Neural progenitor cell (in vitro differentiated cells): ENCODE measurements around the gene IL22RA2. TPM values are rescaled to one million over a fixed set of nuclear protein-coding genes. Genes with fewer than 3 reads are reported as not detected.
"Not testable (repeated sequence)": the region's sequence is repeated elsewhere in the genome, so short reads cannot be mapped to it uniquely, and the experiment has no call there.

Experiments
- DNase-seq: peaks from one replicate; pipeline ENCODE4 v3.0.0-alpha.2; 2016; ENCODE audit warnings: low spot score
- H2AFZ ChIP-seq: fragments of 200-600 bp; sonication (generic); replicated peaks from 2 replicates; pipeline ENCODE4 v1.6.1; 2016; ENCODE audit warnings: antibody characterized with exemption
- H3F3A ChIP-seq: fragments of 200-600 bp; sonication (generic); 2 replicates; pipeline ENCODE4 v1.6.1; 2016; ENCODE audit warnings: antibody characterized with exemption, low read depth
- H3K27ac ChIP-seq: fragments of 200-600 bp; sonication (generic); 2 replicates; pipeline ENCODE4 v1.5.1; 2016; ENCODE audit warnings: mild to moderate bottlenecking
- H3K27me3 ChIP-seq: fragments of 200-600 bp; sonication (generic); 2 replicates; pipeline ENCODE4 v1.6.1; 2016; ENCODE audit warnings: mild to moderate bottlenecking, moderate library complexity
- H3K36me3 ChIP-seq: fragments of 200-600 bp; sonication (generic); 2 replicates; pipeline ENCODE4 v1.5.1; 2016
- H3K4me1 ChIP-seq: fragments of 200-600 bp; sonication (generic); 2 replicates; pipeline ENCODE4 v1.6.1; 2016; ENCODE audit warnings: mixed run types
- H3K4me2 ChIP-seq: fragments of 200-600 bp; sonication (generic); 2 replicates; pipeline ENCODE4 v1.6.1; 2016
- H3K4me3 ChIP-seq: fragments of 200-600 bp; sonication (generic); 2 replicates; pipeline ENCODE4 v1.5.1; 2016
- H3K79me2 ChIP-seq: fragments of 200-600 bp; sonication (generic); 2 replicates; pipeline ENCODE4 v1.6.1; 2016; ENCODE audit warnings: low read depth
- H3K9ac ChIP-seq: fragments of 200-600 bp; sonication (generic); 2 replicates; pipeline ENCODE4 v1.6.1; 2016
- H3K9me3 ChIP-seq: fragments of 200-600 bp; sonication (generic); 2 replicates; pipeline ENCODE4 v1.5.1; 2016; ENCODE audit warnings: low read depth
- H4K20me1 ChIP-seq: fragments of 200-600 bp; sonication (generic); 2 replicates; pipeline ENCODE4 v1.6.1; 2016; ENCODE audit warnings: low read depth
- H3K27ac Mint-ChIP-seq: 3 replicates; pipeline ENCODE4 v1.8.0; 2021; ENCODE audit warnings: mixed read lengths
- H3K27me3 Mint-ChIP-seq: 2 replicates; pipeline ENCODE4 v1.8.0; 2022; ENCODE audit warnings: low read depth, mild to moderate bottlenecking, inconsistent platforms, moderate library complexity, mixed read lengths; ENCODE audit not compliant: insufficient read depth
- H3K36me3 Mint-ChIP-seq: 3 replicates; pipeline ENCODE4 v1.8.0; 2021; ENCODE audit warnings: mixed read lengths
- H3K4me1 Mint-ChIP-seq: 3 replicates; pipeline ENCODE4 v1.8.0; 2021; ENCODE audit warnings: mixed read lengths
- H3K4me3 Mint-ChIP-seq: 3 replicates; pipeline ENCODE4 v1.8.0; 2021; ENCODE audit warnings: mild to moderate bottlenecking, moderate library complexity, mixed read lengths
- H3K9me3 Mint-ChIP-seq: 3 replicates; pipeline ENCODE4 v1.8.0; 2020; ENCODE audit warnings: mixed read lengths
- EZH2 ChIP-seq: fragments of 200-600 bp; sonication (generic); IDR thresholded peaks from 2 replicates; pipeline ENCODE4 v1.6.1; 2017; ENCODE audit warnings: antibody characterized with exemption, mild to moderate bottlenecking, moderate library complexity
- EZH2phosphoT487 ChIP-seq: fragments of 200-600 bp; sonication (generic); IDR thresholded peaks from 2 replicates; pipeline ENCODE4 v1.6.1; 2017; ENCODE audit warnings: antibody characterized with exemption
- total RNA-seq: library from RNA; depleted of rRNA; stranded (reverse); fragments of >200 nt; gene quantifications from 2 replicates; pipeline ENCODE4 v1.2.3, GENCODE V29; 2015; ENCODE audit warnings: low replicate concordance
- TF ChIP-seq, protein P1 (sequence below): fragments of 200-600 bp; sonication (generic); IDR thresholded peaks from 2 replicates; pipeline ENCODE4 v1.5.1; 2017; ENCODE audit warnings: antibody characterized with exemption, mild to moderate bottlenecking

Gene IL22RA2
- total RNA-seq, 1 donor from 2014 or later: not detected

GRCh38 chr6:137216106-137216505 is 42.7 kb upstream of the IL22RA2 start:
- no peak overlapping the region for H3K4me2 ChIP-seq

DNA sequence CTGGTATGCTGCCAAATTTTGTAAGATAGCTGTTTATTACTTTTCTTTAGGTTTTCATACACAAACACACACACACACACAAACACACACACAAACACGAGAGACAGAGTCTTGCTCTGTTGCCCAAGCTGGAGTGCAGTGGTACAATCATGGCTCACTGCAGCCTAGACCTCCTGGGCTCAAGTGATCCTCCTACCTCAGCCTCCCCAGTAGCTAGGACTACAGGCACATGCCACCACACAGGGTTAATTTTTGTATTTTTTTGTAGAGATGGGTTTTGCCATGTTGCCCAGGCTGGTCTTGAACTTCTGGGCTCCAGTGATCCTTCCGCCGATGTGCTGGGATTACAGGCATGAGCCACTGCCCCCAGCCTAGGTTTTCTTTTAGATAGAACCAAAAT is 42.2 kb upstream of the IL22RA2 start:
- not testable (repeated sequence) for H3K27me3 ChIP-seq, DNase-seq, H3K9ac ChIP-seq, H3K4me2 ChIP-seq, H3K4me1 ChIP-seq, H3K27me3 Mint-ChIP-seq, H2AFZ ChIP-seq, H3K4me3 Mint-ChIP-seq, H3F3A ChIP-seq, H3K27ac ChIP-seq, H3K9me3 ChIP-seq, H3K27ac Mint-ChIP-seq, H3K4me3 ChIP-seq, H3K36me3 ChIP-seq
- H3K4me1 Mint-ChIP-seq: peaks cover 27% of the 10 kb centered on the region
- peaks cover 23% of the 10 kb centered on the region for H3K9me3 Mint-ChIP-seq
- peaks cover 85% of the 10 kb centered on the region for H3K79me2 ChIP-seq
- peaks cover 29% of the 10 kb centered on the region for H3K36me3 Mint-ChIP-seq
- peaks cover 29% of the 10 kb centered on the region for H4K20me1 ChIP-seq

More at GRCh38 chr6:137216106-137216505, 42.7 kb upstream of the IL22RA2 start:
- Histone ChIP-seq H3K79me2 (peaks cover 80% of the 10 kb centered on the region), H3K27me3 (no peaks in the 10 kb centered on the region), H3K27ac (no peak overlapping the region), H3F3A (no peaks in the 10 kb centered on the region), H3K9ac (no peak overlapping the region), H4K20me1 (peaks cover 29% of the 10 kb centered on the region), H2AFZ (no peak overlapping the region), H3K4me3 (no peak overlapping the region), H3K9me3 (no peaks in the 10 kb centered on the region), H3K4me1 (peaks cover 9% of the 10 kb centered on the region), H3K36me3 (no peaks in the 10 kb centered on the region)
- peaks cover 19% of the 10 kb centered on the region for H3K9me3 Mint-ChIP-seq
- peaks cover 27% of the 10 kb centered on the region for H3K4me1 Mint-ChIP-seq
- H3K4me3 Mint-ChIP-seq: no peak overlapping the region
- peaks cover 3% of the 10 kb centered on the region for H3K27me3 Mint-ChIP-seq
- no peak for DNase-seq
- H3K27ac Mint-ChIP-seq: no peak overlapping the region
- H3K36me3 Mint-ChIP-seq: peaks cover 28% of the 10 kb centered on the region
- TF ChIP-seq EZH2phosphoT487 (no peak), EZH2 (no peak)
- TF ChIP-seq, protein P1, sequence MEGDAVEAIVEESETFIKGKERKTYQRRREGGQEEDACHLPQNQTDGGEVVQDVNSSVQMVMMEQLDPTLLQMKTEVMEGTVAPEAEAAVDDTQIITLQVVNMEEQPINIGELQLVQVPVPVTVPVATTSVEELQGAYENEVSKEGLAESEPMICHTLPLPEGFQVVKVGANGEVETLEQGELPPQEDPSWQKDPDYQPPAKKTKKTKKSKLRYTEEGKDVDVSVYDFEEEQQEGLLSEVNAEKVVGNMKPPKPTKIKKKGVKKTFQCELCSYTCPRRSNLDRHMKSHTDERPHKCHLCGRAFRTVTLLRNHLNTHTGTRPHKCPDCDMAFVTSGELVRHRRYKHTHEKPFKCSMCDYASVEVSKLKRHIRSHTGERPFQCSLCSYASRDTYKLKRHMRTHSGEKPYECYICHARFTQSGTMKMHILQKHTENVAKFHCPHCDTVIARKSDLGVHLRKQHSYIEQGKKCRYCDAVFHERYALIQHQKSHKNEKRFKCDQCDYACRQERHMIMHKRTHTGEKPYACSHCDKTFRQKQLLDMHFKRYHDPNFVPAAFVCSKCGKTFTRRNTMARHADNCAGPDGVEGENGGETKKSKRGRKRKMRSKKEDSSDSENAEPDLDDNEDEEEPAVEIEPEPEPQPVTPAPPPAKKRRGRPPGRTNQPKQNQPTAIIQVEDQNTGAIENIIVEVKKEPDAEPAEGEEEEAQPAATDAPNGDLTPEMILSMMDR: no peak

DNA sequence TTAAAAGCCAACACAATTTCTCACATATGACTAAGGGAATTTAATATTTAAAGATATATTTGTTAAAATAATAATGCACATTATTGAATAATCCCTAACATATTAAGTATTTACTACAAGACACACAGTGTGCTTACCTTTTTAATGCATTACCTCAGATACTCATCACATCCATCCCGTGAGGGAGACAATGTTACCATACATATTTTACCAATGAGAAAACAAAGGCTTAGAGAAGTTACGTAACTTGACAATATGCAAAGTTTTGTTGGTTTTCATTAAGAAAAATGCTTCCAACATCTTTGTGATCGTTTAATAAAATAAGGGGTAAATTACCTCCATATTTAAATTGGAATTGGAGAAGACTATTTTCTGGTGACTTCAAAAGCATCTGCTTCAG is 41.5 kb upstream of the IL22RA2 start:
- Histone ChIP-seq H3K27ac (no peak overlapping the region), H3K4me1 (peaks cover 9% of the 10 kb centered on the region), H3K79me2 (peaks cover 92% of the 10 kb centered on the region), H4K20me1 (peaks cover 29% of the 10 kb centered on the region), H3K36me3 (no peaks in the 10 kb centered on the region), H2AFZ (no peak overlapping the region), H3K9ac (no peak overlapping the region), H3K4me3 (no peak overlapping the region), H3K9me3 (no peaks in the 10 kb centered on the region), H3F3A (no peaks in the 10 kb centered on the region), H3K4me2 (no peak overlapping the region), H3K27me3 (no peaks in the 10 kb centered on the region)
- no peak for DNase-seq
- Mint-ChIP-seq H3K9me3 (peaks cover 28% of the 10 kb centered on the region), H3K27me3 (peaks cover 3% of the 10 kb centered on the region), H3K4me1 (peaks cover 25% of the 10 kb centered on the region), H3K4me3 (no peak overlapping the region), H3K36me3 (peaks cover 34% of the 10 kb centered on the region), H3K27ac (no peak overlapping the region)
- no peak for TF ChIP-seq EZH2phosphoT487
- TF ChIP-seq, protein P1: no peak
- no peak for TF ChIP-seq EZH2

GRCh38 chr6:137213813-137214212 is 40.4 kb upstream of the IL22RA2 start:
- H3K4me2 ChIP-seq: no peak overlapping the region
- H3K36me3 ChIP-seq: no peaks in the 10 kb centered on the region
- H3K4me1 Mint-ChIP-seq: peaks cover 23% of the 10 kb centered on the region
- peaks cover 38% of the 10 kb centered on the region for H3K9me3 Mint-ChIP-seq
- no peak overlapping the region for H3K9ac ChIP-seq
- H3F3A ChIP-seq: no peaks in the 10 kb centered on the region
- H3K4me3 Mint-ChIP-seq: no peak overlapping the region
- H3K27me3 Mint-ChIP-seq: peaks cover 3% of the 10 kb centered on the region
- TF ChIP-seq, protein P1: no peak
- TF ChIP-seq EZH2phosphoT487: no peak
- no peak for TF ChIP-seq EZH2
- peaks cover 43% of the 10 kb centered on the region for H3K36me3 Mint-ChIP-seq
- no peak overlapping the region for H3K4me3 ChIP-seq
- H4K20me1 ChIP-seq: peaks cover 28% of the 10 kb centered on the region
- no peak overlapping the region for H3K27ac ChIP-seq
- H3K27me3 ChIP-seq: no peaks in the 10 kb centered on the region
- DNase-seq: no peak
- H3K79me2 ChIP-seq: peaks cover 100% of the 10 kb centered on the region
- H3K27ac Mint-ChIP-seq: no peak overlapping the region
- H3K4me1 ChIP-seq: peaks cover 5% of the 10 kb centered on the region
- no peaks in the 10 kb centered on the region for H3K9me3 ChIP-seq
- no peak overlapping the region for H2AFZ ChIP-seq
